Stomach (tissue), 4 donors: Measurements from ENCODE around the gene NIPAL1.

Experiments
- EP300 ChIP-seq: sonication (generic); formaldehyde crosslinking; IDR thresholded peaks from one replicate; pipeline ENCODE4 v1.6.1; 2017; ENCODE audit warnings: antibody characterized with exemption
- POLR2A ChIP-seq, 4 donors: fragments of 450-650 bp; IDR thresholded peaks; one replicate each; pipeline ENCODE4 v1.6.1; 2016; ENCODE audit warnings: antibody characterized with exemption in 4 of 4, control low read depth in 2 of 4, mild to moderate bottlenecking in 1 of 4, moderate library complexity in 1 of 4
- POLR2AphosphoS5 ChIP-seq, 3 donors: sonication (generic); formaldehyde crosslinking; IDR thresholded peaks; one replicate each; pipeline ENCODE4 v1.6.1; 2016; ENCODE audit warnings: antibody characterized with exemption in 3 of 3
- TF ChIP-seq, protein P1 (sequence below), 7 experiments: fragments of 450-650 bp in 4 of 7; fragments of 200-600 bp in 3 of 7; sonication (generic) in 3 of 7; IDR thresholded peaks; one replicate each; pipeline ENCODE4 v1.5.1; 2016 to 2019; ENCODE audit warnings: antibody characterized with exemption in 7 of 7, control low read depth in 2 of 7, mild to moderate bottlenecking in 1 of 7

DNA sequence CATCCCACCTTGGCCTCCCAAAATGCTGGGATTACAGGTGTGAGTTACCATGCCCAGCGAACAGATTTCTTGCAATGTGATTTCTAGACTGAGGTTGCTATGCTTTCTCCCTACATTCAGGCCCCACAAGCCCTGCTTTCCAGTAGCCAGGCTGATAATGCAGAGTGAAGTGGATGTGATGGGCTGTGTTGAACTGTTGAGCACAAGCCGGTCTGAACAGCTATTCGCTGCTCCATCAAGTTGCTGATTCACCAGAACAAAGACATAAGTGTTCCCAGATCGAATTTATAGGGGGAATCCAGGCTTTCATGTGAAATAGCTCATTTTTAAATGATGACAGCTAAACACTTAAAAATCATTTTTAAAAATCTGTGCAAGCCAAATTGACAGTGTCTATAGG is 8.0 kb downstream of the NIPAL1 start:
- TF ChIP-seq POLR2AphosphoS5 (IDR thresholded peaks at IDR 0.05) = no peak
- TF ChIP-seq, protein P1, sequence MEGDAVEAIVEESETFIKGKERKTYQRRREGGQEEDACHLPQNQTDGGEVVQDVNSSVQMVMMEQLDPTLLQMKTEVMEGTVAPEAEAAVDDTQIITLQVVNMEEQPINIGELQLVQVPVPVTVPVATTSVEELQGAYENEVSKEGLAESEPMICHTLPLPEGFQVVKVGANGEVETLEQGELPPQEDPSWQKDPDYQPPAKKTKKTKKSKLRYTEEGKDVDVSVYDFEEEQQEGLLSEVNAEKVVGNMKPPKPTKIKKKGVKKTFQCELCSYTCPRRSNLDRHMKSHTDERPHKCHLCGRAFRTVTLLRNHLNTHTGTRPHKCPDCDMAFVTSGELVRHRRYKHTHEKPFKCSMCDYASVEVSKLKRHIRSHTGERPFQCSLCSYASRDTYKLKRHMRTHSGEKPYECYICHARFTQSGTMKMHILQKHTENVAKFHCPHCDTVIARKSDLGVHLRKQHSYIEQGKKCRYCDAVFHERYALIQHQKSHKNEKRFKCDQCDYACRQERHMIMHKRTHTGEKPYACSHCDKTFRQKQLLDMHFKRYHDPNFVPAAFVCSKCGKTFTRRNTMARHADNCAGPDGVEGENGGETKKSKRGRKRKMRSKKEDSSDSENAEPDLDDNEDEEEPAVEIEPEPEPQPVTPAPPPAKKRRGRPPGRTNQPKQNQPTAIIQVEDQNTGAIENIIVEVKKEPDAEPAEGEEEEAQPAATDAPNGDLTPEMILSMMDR (IDR thresholded peaks at IDR 0.05) = no peak
- TF ChIP-seq POLR2A (IDR thresholded peaks at IDR 0.05) = no peak
- no peak for TF ChIP-seq EP300
